Spleen (tissue), 11 donors: ENCODE results near the gene NUP35. TPM values are rescaled to one million over a fixed set of nuclear protein-coding genes. Genes with fewer than 3 reads are reported as not detected.

Experiments
- DNase-seq: peaks from one replicate; pipeline ENCODE4 v3.0.0-alpha.2; 2020
- H3K27ac ChIP-seq, 8 donors: fragments of 200-600 bp; sonication (generic) in 7 of 8; 1 replicate in 4 of 8; 2 replicates in 4 of 8; pipeline versions ENCODE4 v1.5.0 to v1.8.0; 2016 to 2021; ENCODE audit warnings: inconsistent platforms in 4 of 8, mild to moderate bottlenecking in 4 of 8, moderate library complexity in 1 of 8
- H3K27me3 ChIP-seq, 7 donors: fragments of 200-600 bp; sonication (generic) in 6 of 7; replicated peaks in 1 of 7; 1 replicate in 4 of 7; 2 replicates in 3 of 7; pipeline versions ENCODE4 v1.5.0 to v1.8.0; 2016 to 2021; ENCODE audit warnings: inconsistent platforms in 3 of 7, mild to moderate bottlenecking in 1 of 7
- H3K36me3 ChIP-seq, 6 donors: fragments of 200-600 bp; sonication (generic) in 5 of 6; 1 replicate in 4 of 6; 2 replicates in 2 of 6; pipeline versions ENCODE4 v1.5.0 to v1.8.0; 2016 to 2021; ENCODE audit warnings: inconsistent platforms in 2 of 6
- H3K4me1 ChIP-seq, 6 donors: fragments of 200-600 bp; sonication (generic) in 5 of 6; 1 replicate in 3 of 6; 2 replicates in 3 of 6; pipeline versions ENCODE4 v1.5.0 to v1.8.0; 2016 to 2021; ENCODE audit warnings: inconsistent platforms in 3 of 6
- H3K4me3 ChIP-seq, 8 donors: fragments of 200-600 bp; sonication (generic) in 7 of 8; 1 replicate in 4 of 8; 2 replicates in 4 of 8; pipeline versions ENCODE4 v1.5.0 to v1.8.0; 2016 to 2021; ENCODE audit warnings: inconsistent platforms in 4 of 8, mild to moderate bottlenecking in 4 of 8, moderate library complexity in 2 of 8
- H3K9me3 ChIP-seq, 8 donors: fragments of 200-600 bp; sonication (generic) in 7 of 8; 1 replicate in 4 of 8; 2 replicates in 4 of 8; pipeline versions ENCODE4 v1.5.0 to v1.8.0; 2016 to 2021; ENCODE audit warnings: inconsistent platforms in 4 of 8
- POLR2A ChIP-seq, 3 donors: fragments of 450-650 bp; IDR thresholded peaks; one replicate each; pipeline ENCODE4 v1.5.1; 2017; ENCODE audit warnings: antibody characterized with exemption in 3 of 3, mild to moderate bottlenecking in 1 of 3
- POLR2AphosphoS5 ChIP-seq, 3 donors: sonication (generic); formaldehyde crosslinking; IDR thresholded peaks; one replicate each; pipeline ENCODE4 v1.5.1; 2017; ENCODE audit warnings: antibody characterized with exemption in 3 of 3
- WGBS, 5 donors: extraction: QIAGEN DNeasy Blood & Tissue Kit in 3 of 5; methylation state at CpG; one replicate each; pipeline versions ENCODE4 v1.1.5 to v1.1.7; 2013 to 2018; 5-methylcytosine and 5-hydroxymethylcytosine counted together
- intact Hi-C: fragments of 100-400 bp; cut with DNase I; formaldehyde crosslinking; loops from one replicate; pipeline ENCODE4 v1.15.0; 2023; ENCODE audit warnings: low total_unique reads
- polyA plus RNA-seq, 3 donors: library from polyadenylated mRNA; stranded (reverse); fragments of 200-250 nt; gene quantifications; one replicate each; pipeline ENCODE4 v1.2.1, GENCODE V29; 2013
- total RNA-seq, 7 donors: library from RNA; depleted of rRNA in 3 of 7; stranded (reverse); fragments of >200 nt in 3 of 7; fragmentation: NEBNext Ultra II Directional in 4 of 7; extraction: Animal tissue kit (Norgen Biotek cat#: 25700) in 4 of 7; gene quantifications; one replicate each; pipeline versions ENCODE4 v1.1.0 to v1.2.1, GENCODE V29; 2016 to 2021
- TF ChIP-seq, protein P1 (sequence below), 11 experiments: fragments of 200-600 bp in 7 of 11; fragments of 450-650 bp in 4 of 11; sonication (generic) in 4 of 11; IDR thresholded peaks in 8 of 11; conservative IDR thresholded peaks in 3 of 11; 1 replicate in 7 of 11; 2 replicates in 4 of 11; pipeline versions ENCODE4 v1.4.0 to v1.8.0; 2016 to 2021; ENCODE audit warnings: antibody characterized with exemption in 11 of 11, inconsistent platforms in 4 of 11, mild to moderate bottlenecking in 1 of 11
- donor health status: healthy with polysubstance abuse.
- donor health status: DM: no; HTN: no; CAD: no; lungs with moderate emphysema.
- donor health status: DM: no; HTN: no; CAD: no.
- donor health status: Bipolar disorder and iron deficiency.
- donor health status: healthy.
- donor health status: DM: no; HTN: no; CAD: no.
- donor health status: DM: yes; HTN: yes; CAD: no.

Gene NUP35
- total and polyA plus RNA-seq, 10 donors, result 6.3 to 19.0 (median 13.6) TPM

DNA sequence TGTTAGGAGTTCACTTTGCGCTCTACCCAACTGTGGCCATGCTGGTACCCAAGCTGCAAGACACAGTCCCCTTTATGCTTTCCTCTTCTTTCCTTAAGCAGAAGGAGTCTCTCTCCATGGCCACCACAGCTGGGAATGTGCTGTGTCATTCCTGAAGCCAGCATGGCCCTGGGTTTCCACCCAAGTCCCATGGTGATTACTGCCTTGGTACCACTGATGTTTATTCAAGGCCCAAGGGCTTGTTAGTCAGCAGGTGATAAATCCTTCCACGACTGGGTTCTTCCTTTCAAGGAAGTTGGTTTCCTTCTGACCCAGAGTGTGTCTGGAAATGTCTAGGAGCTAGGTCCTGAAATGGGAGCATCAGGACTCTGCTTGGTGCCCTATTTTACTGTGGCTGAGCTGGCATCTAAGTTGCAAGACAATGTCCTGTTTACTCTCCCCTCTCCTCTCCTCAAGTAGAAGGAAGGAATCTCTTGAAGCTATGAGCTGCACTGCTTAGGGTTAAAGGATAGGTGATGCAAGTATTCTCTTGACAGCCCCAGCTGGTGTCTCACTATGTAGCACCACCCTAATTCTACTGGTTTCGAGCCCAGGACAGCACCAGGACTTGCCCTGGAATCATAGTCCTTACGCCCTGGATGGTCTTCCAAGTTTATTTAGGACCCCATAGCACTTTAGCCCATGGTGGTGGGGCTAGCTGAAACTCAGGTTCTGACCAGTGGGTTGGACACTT is 18.7 kb upstream of the NUP35 start:
- no peaks in the 10 kb centered on the region for H3K9me3 ChIP-seq
- no peaks in the 10 kb centered on the region for H3K4me1 ChIP-seq
- no peaks in the 10 kb centered on the region for H3K36me3 ChIP-seq
- TF ChIP-seq POLR2AphosphoS5 (IDR thresholded peaks at IDR 0.05), result no peak
- TF ChIP-seq, protein P1, sequence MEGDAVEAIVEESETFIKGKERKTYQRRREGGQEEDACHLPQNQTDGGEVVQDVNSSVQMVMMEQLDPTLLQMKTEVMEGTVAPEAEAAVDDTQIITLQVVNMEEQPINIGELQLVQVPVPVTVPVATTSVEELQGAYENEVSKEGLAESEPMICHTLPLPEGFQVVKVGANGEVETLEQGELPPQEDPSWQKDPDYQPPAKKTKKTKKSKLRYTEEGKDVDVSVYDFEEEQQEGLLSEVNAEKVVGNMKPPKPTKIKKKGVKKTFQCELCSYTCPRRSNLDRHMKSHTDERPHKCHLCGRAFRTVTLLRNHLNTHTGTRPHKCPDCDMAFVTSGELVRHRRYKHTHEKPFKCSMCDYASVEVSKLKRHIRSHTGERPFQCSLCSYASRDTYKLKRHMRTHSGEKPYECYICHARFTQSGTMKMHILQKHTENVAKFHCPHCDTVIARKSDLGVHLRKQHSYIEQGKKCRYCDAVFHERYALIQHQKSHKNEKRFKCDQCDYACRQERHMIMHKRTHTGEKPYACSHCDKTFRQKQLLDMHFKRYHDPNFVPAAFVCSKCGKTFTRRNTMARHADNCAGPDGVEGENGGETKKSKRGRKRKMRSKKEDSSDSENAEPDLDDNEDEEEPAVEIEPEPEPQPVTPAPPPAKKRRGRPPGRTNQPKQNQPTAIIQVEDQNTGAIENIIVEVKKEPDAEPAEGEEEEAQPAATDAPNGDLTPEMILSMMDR (IDR thresholded peaks at IDR 0.05 in 8 of 11, conservative IDR thresholded peaks at IDR 0.05 in 3 of 11), result no peak
- TF ChIP-seq POLR2A (IDR thresholded peaks at IDR 0.05), result no peak
- no peaks in the 10 kb centered on the region for H3K27me3 ChIP-seq
- no peak for DNase-seq
- 69 to 75% (median 69%) methylated on average over 4 of the region's 4 CpGs for WGBS, 5 donors
- no peak overlapping the region for H3K27ac ChIP-seq
- intact Hi-C loops, result no loop called here
- no peak overlapping the region for H3K4me3 ChIP-seq

- TF ChIP-seq POLR2A (IDR thresholded peaks at IDR 0.05) (no peak), POLR2AphosphoS5 (IDR thresholded peaks at IDR 0.05) (no peak)
- TF ChIP-seq, protein P1 (IDR thresholded peaks at IDR 0.05 in 8 of 11, conservative IDR thresholded peaks at IDR 0.05 in 3 of 11), result no peak
- Histone ChIP-seq H3K36me3 (no peaks in the 10 kb centered on the region), H3K4me1 (no peaks in the 10 kb centered on the region), H3K27me3 (no peaks in the 10 kb centered on the region), H3K27ac (no peak overlapping the region), H3K4me3 (no peak overlapping the region), H3K9me3 (no peaks in the 10 kb centered on the region)
- intact Hi-C loops, result no loop called here
- DNase-seq, result no peak
- WGBS, 5 donors, result 83 to 97% (median 93%) methylated on average over 3 of the region's 3 CpGs
Measured at GRCh38 chr2:183112577-183112976, 11.7 kb upstream of the NUP35 start.

DNA sequence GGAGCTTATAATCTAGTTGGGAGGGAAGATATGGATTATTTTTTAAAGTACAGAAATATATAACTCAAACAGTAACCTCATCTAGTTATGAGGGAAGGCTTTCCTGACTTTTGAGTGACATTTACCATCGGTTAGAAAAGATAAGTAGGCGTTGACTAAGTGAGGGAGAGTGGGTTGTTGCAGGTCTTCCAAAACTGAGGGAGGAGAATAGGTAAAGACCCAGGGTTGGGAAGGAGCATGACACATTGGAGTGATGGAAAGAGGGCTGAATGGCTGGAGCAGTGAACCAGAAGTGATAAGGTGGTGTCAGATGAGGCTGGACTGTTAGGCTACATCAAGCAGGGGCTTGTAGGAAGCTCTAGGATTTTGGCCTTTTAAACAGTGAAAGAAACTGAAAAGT is 10.6 kb upstream of the NUP35 start:
- H3K36me3 ChIP-seq, result no peaks in the 10 kb centered on the region
- WGBS, 5 donors, result 67 to 93% (median 76%) methylated on average over 2 of the region's 2 CpGs
- intact Hi-C loops, result no loop called here
- no peak overlapping the region for H3K4me3 ChIP-seq
- H3K9me3 ChIP-seq, result no peaks in the 10 kb centered on the region
- TF ChIP-seq POLR2AphosphoS5 (IDR thresholded peaks at IDR 0.05) (no peak), POLR2A (IDR thresholded peaks at IDR 0.05) (no peak)
- TF ChIP-seq, protein P1 (IDR thresholded peaks at IDR 0.05 in 8 of 11, conservative IDR thresholded peaks at IDR 0.05 in 3 of 11), result no peak
- H3K27me3 ChIP-seq, result no peaks in the 10 kb centered on the region
- H3K4me1 ChIP-seq, result no peaks in the 10 kb centered on the region
- DNase-seq, result no peak
- no peak overlapping the region for H3K27ac ChIP-seq

DNA sequence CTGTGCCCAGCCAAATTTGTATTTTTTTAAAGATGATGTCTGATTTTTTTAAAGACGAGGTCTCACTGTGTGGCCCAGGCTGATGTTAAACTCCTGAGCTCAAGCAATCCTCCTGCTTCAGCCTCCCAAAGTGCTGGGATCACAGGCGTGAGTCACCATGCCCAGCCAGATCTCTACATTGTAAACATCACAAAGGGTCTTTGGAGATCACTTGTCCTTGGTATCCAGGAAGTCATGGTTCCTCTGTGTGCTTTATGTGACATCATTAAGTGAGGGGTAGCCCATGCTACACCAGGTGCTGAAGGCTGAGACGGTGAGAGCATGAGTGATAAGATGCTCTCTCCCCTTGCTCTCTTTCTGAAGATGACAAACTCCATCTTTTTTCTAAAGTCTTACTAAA is 7.0 kb upstream of the NUP35 start:
- 69 to 92% (median 89%) methylated on average over 3 of the region's 3 CpGs for WGBS, 5 donors
- Histone ChIP-seq H3K27ac (no peak overlapping the region), H3K27me3 (no peaks in the 10 kb centered on the region), H3K36me3 (no peaks in the 10 kb centered on the region), H3K4me1 (no peaks in the 10 kb centered on the region), H3K4me3 (no peak overlapping the region), H3K9me3 (no peaks in the 10 kb centered on the region)
- TF ChIP-seq POLR2AphosphoS5 (IDR thresholded peaks at IDR 0.05) (no peak), POLR2A (IDR thresholded peaks at IDR 0.05) (no peak)
- TF ChIP-seq, protein P1 (IDR thresholded peaks at IDR 0.05 in 8 of 11, conservative IDR thresholded peaks at IDR 0.05 in 3 of 11), result no peak
- intact Hi-C loops, result no loop called here
- no peak for DNase-seq
